HG02885 (cell line): ENCODE results near the gene TBCEL.

Source experiments
- ATAC-seq: cut with Tn5 transposase; IDR thresholded peaks from one replicate; pipeline ENCODE4 v1.9.1; 2021; ENCODE audit warnings: mild to moderate bottlenecking; ENCODE audit not compliant: unreplicated experiment, poor library complexity

Gene TBCEL

GRCh38 chr11:121132211-121132976, 108.5 kb downstream of the TBCEL start:
- no peak for ATAC-seq

- ATAC-seq, result no peak
These were observed 110.9 kb downstream of the TBCEL start for GRCh38 chr11:121134741-121135312.

- no peak for ATAC-seq
These were observed 113.1 kb downstream of the TBCEL start for GRCh38 chr11:121137005-121137404.

GRCh38 chr11:121138259-121138658, 114.4 kb downstream of the TBCEL start:
- no peak for ATAC-seq

- no peak for ATAC-seq
These were observed 116.5 kb downstream of the TBCEL start for GRCh38 chr11:121140369-121140768.
